Stimulated activated CD4-positive, alpha-beta T cell treated with anti-CD3 and anti-CD28 coated beads, Interleukin-1b, Interleukin-23, amount 100 ng/mL, for 1 hour (primary cell): Measurements from ENCODE around the gene AIRE.
"Not testable (repeated sequence)": the region's sequence is repeated elsewhere in the genome, so short reads cannot be mapped to it uniquely, and the experiment has no call there.

Experiments used
- DNase-seq, 2 donors: peaks; one replicate each; pipeline ENCODE4 v3.0.0-alpha.2; 2020; ENCODE audit warnings: low read depth in 2 of 2

AIRE gene

DNA sequence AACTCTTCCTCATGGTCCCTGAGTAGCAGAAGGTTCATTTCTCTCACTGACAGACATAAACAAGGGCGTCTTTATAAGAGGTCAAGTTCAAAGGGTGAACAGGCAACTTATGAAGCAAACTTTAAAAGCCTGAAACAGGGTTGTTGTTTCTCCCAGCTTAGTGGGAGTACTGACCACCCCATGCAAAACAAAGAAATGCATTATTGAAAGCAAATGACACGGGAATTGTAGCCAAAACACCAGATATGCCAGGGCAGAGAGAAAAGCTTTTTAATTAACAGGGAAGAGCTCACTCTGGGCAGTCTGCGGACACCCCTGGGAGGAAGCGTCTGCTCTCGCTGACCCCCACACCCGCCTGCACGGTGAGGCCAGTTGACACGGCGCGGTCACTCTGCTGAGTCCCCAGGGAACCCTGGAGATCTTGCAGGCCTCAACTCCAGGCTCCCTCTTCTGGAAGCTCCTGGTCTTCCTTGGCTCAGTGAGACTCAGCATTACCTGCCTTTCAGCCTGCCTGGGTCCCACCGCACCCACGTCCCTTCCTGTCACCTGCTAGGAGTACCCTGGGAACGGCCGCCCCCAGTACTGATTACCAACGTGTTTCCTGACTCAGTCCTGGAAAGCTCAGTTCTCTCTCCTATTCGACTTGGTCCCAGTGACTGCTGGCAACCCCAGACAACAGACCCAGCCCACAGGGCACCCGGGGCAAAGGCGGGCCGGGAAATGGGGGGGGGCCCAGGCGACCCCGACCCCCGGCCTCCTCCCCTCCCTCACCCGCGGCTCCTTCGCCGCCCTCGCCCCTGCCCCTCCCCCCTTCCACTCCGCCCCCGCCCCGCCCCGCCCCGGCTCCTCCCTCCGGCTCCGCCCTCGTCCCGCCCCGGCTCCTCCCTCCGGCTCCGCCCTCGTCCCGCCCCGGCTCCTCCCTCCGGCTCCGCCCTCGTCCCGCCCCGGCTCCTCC is 52.5 kb downstream of the AIRE start:
- no peak for DNase-seq

DNA sequence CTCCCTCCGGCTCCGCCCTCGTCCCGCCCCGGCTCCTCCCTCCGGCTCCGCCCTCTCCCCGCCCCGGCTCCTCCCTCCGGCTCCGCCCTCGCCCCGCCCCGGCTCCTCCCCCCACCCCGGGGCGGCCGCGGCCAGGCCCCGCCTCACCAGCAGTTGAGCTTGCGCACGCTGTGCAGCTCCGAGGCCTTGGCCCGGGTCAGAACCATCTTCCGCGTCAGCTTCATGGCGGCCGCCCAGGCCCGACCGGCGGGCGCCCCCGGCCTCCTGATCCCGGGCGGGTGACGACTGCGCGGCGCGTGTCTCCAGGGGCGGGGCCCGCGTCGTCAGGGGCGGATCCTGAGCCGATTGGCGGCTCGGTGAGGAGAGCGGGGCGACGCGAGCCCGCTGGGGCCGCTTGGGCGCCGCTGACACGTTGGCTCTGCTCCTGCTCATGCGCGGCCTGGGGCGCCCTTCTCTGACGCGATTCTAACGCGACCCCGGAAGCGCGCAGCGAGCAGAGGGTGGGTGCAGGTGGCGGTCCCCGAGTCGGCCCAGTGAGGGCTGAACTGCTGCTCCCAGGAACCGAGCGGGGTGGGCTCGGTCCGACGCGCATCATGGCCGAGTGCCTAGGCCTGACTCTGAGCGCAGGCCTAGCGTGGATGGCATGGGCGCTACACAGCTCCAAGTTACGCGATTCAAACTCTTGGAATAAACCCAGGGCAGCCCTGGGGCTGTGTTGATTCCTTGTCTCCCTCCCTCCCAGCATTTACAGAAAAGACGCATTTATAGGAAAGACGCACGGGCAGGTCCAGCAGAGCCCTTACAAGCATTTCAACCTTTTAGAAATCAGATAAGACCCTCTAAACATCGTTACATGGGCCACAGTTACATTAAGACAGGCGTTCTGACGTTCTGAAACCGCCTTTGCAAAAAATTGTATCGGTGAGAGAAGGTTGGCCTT is 53.6 kb downstream of the AIRE start, which contains the start of gene CFAP410:
TSS of gene CFAP410 (minus strand) at position 420 of the 940 bp plus-strand sequence. CDS start at position 224, 196 bp downstream.
- peak; percentile 85 to 89 for DNase-seq

DNA sequence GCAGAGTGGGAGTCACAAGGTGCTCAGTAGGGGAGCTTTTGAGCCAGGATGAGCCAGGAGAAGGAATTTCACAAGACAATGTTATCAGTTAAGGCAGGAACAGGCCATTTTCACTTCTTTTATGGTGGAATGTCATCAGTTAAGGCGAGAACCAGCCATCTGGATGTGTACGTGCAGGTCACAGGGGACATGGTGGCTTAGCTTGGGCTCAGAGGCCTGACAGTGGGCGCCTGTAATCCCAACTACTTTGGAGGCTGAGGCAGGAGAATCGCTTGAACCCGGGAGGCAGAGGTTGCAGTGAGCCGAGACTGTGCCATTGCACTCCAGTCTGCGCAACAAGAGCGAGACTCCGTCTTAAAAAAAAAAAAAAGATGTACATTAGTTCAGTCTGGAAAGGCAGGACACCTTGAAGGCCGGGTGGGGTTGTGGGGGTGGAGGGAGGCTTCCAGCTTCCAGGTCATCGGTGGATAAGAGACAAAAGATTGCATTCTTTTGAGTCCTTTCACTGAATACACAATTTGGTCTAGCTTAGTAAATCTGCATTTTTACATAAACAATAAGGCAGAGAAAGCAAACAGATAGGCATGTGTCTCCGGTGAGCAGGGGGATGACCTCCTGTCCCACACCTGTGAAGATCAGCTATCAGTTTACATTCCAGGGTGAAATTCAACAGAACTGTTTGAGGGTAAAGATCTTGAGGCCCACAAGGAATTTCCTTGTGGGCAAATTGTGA is 56.2 kb downstream of the AIRE start:
- DNase-seq, result not testable (repeated sequence)

DNA sequence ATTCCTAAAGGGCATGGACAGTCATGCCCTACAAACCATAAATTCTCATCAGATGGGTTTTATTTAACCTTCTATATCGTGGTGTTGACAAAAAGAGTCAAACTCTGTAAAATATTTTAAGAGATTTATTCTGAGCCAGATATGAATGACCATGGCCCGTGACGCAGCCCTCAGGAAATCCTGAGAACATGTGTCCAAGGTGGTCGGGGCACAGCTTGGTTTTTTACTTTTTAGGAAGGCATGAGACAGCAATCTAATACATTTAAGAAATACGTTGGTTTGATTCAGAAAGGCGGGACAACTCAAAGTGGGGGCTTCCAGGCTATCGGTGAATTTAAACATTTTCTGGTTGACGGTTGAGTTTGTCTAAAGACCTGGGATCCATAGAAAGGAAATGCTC is 57.3 kb downstream of the AIRE start:
- DNase-seq, result not testable (repeated sequence)

DNA sequence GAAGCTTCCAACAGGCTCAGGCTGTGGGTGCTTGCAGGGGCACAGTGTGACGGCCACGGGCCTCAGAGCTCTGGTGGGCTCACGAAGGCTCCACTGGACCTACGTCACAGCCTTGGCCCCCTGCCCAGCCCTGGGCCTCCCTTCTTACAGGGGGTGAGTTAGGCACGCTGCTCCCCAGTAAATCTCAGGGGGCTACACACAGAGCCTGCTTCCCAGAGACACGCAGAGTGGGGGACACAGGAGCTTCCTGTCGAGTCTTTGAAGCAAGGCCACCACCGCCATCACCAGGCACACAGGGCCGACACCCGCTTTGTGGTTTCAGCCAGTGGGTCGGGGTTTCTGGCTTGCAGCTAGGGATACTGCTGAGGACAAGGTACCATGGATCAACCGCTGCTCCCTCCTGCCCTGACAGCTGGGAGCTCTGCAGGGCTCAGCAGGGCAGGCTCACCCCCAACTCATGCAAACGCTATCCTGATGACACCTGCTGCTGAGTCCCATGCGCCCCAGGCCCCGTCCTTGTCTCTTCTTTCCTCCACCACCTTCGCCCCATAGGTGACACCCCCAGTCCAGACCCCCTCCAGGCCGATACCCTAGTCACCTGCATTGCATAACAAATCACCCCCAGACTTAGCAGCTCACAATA is 59.0 kb downstream of the AIRE start:
- DNase-seq, result no peak

DNA sequence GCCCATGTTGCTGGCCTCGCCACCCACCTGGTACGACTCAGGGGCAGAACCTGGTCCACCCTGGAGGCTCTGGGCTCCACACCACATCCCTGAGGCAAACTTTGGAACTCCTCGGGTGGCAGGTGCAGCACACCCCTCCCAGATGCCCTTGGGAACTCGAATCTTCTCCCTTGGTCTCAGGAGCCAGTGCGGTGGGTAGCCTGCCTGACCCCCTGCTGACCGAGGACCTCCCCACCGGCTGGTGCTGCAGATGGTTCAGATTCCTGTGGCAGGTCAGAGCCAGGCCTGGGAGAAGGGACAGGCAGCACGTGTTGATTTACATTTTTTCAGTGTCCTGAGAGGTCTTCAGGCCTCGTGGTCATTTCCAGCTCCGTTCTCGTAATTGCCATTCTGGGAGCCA is 59.8 kb downstream of the AIRE start:
- no peak for DNase-seq

DNA sequence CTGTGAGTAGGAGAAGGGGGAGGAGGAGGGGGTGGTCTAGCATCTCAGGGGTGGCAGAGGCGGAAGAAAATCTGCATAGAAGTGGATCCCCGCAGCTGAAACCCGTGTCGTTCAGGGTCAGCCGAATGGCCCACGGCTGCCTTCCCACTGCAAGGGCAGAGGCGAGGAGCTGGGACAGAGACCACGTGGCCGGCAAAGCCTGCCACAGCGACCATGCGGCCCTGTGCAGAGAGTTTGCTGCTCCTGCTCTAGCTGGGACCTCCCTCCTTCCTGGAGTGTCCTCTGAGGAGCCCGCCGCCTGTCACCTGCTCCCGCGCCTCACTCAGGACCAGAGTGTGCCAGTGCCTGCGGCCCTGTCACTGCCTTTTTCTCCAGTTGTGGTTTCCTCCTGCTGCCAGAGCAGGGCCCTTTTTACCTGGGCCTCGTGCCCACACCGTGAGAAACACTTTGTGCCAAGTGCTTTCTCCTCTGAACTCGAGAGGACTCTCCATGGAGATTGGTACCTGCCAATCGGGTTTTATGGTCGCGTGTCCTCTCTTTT is 62.3 kb downstream of the AIRE start:
- DNase-seq, result no peak
